Activated T-helper 9 cell treated with anti-CD3 and anti-CD28 coated beads, Interleukin-2, amount 50 U/mL, for 16 hours (primary cell): ENCODE data around the gene PGA4.
"Not testable (repeated sequence)": the region's sequence is repeated elsewhere in the genome, so short reads cannot be mapped to it uniquely, and the experiment has no call there.

Experiments used
- DNase-seq: peaks from one replicate; pipeline ENCODE4 v3.0.0-alpha.2; 2020; ENCODE audit warnings: low read depth

PGA4 gene

GRCh38 chr11:61222047-61222446 is at the start of gene PGA4:
Gene PGA4, plus strand, starts transcription at chr11:61222347. Its CDS starts 54 bp downstream, at chr11:61222401.
- DNase-seq = not testable (repeated sequence)

- no peak for DNase-seq
These were observed 49.8 kb upstream of the PGA4 start for GRCh38 chr11:61172356-61172755.

GRCh38 chr11:61172888-61173287 is 49.3 kb upstream of the PGA4 start:
- DNase-seq = no peak

- DNase-seq = no peak
These were observed 48.7 kb upstream of the PGA4 start for GRCh38 chr11:61173456-61173855.

GRCh38 chr11:61174273-61174672 is 47.9 kb upstream of the PGA4 start:
- no peak for DNase-seq

GRCh38 chr11:61174949-61175348 is 47.2 kb upstream of the PGA4 start:
- DNase-seq = no peak

GRCh38 chr11:61176446-61176845 is 45.7 kb upstream of the PGA4 start:
- DNase-seq = no peak

- not testable (repeated sequence) for DNase-seq
These were observed 41.9 kb upstream of the PGA4 start for GRCh38 chr11:61180205-61180604.

- DNase-seq = no peak
These were observed 40.7 kb upstream of the PGA4 start for GRCh38 chr11:61181489-61181888.

GRCh38 chr11:61183645-61184044 is 38.5 kb upstream of the PGA4 start:
- no peak for DNase-seq

GRCh38 chr11:61186504-61186903 is 35.6 kb upstream of the PGA4 start:
- DNase-seq = no peak

GRCh38 chr11:61187505-61188130 is 34.5 kb upstream of the PGA4 start:
- peak; percentile 66 for DNase-seq

- DNase-seq = no peak
These were observed 32.2 kb upstream of the PGA4 start for GRCh38 chr11:61189933-61190332.

- DNase-seq = no peak
These were observed 28.6 kb upstream of the PGA4 start for GRCh38 chr11:61193596-61193995.

- no peak for DNase-seq
These were observed 27.9 kb upstream of the PGA4 start for GRCh38 chr11:61194169-61194671.

- no peak for DNase-seq
These were observed 27.0 kb upstream of the PGA4 start for GRCh38 chr11:61194981-61195695.

GRCh38 chr11:61195719-61196118 is 26.4 kb upstream of the PGA4 start:
- no peak for DNase-seq

GRCh38 chr11:61198361-61198760 is 23.8 kb upstream of the PGA4 start:
- no peak for DNase-seq

GRCh38 chr11:61198948-61199523 is 23.1 kb upstream of the PGA4 start:
- no peak for DNase-seq

- no peak for DNase-seq
These were observed 20.7 kb upstream of the PGA4 start for GRCh38 chr11:61201476-61201875.

GRCh38 chr11:61202950-61203746 is 19.0 kb upstream of the PGA4 start, which contains the start of gene PGA3:
Gene PGA3, plus strand, starts transcription at chr11:61203515. Its CDS starts 50 bp downstream, at chr11:61203565.
- DNase-seq = not testable (repeated sequence)

- not testable (repeated sequence) for DNase-seq
These were observed 18.3 kb upstream of the PGA4 start for GRCh38 chr11:61203873-61204272.
